H1 (cell line): ENCODE data around the gene SFN. TPM values are rescaled to one million over a fixed set of nuclear protein-coding genes. Genes with fewer than 3 reads are reported as not detected.

ENCODE experiments used
- EGR1 ChIP-seq: IDR thresholded peaks from 2 replicates; pipeline ENCODE4 v1.6.1; 2011; ENCODE audit warnings: low read depth, low read length, borderline replicate concordance
- KDM1A ChIP-seq: fragments of 200-600, 300-600 bp; sonication (generic); IDR thresholded peaks from 2 replicates; pipeline ENCODE4 v1.7.1; 2016; ENCODE audit warnings: mild to moderate bottlenecking, low read length, borderline replicate concordance
- NANOG ChIP-seq: IDR thresholded peaks from 2 replicates; pipeline ENCODE4 v1.6.1; 2011; ENCODE audit warnings: low read length, low read depth, mild to moderate bottlenecking, inconsistent platforms; ENCODE audit not compliant: insufficient read depth, poor library complexity, severe bottlenecking
- polyA plus RNA-seq, 7 experiments: library from polyadenylated mRNA; depleted of rRNA in 3 of 7; stranded (reverse) in 5 of 7; unstranded in 2 of 7; fragments of >200 nt in 5 of 7; fragments of 200-250 nt in 2 of 7; gene quantifications; 1 replicate in 5 of 7; 2 replicates in 1 of 7; 4 replicates in 1 of 7; pipeline versions ENCODE4 v1.2.1 to v1.2.3, GENCODE V29; 2011 to 2013; ENCODE audit warnings: missing spikeins in 2 of 7, mixed read lengths in 2 of 7
- total RNA-seq: library from RNA; stranded (reverse); fragmentation: NEBNext Ultra II Directional; extraction: Animal tissue kit (Norgen Biotek cat#: 25700); gene quantifications from 2 replicates; pipeline ENCODE4 v1.2.1, GENCODE V29; 2021
- TF ChIP-seq, protein P1 (sequence below), 3 experiments: IDR thresholded peaks; 1 replicate in 2 of 3; 2 replicates in 1 of 3; pipeline versions ENCODE4 v1.5.1 to v1.6.1; 2011; ENCODE audit warnings: low read length in 3 of 3, mild to moderate bottlenecking in 3 of 3, inconsistent platforms in 2 of 3, low read depth in 1 of 3, moderate library complexity in 1 of 3; ENCODE audit not compliant: insufficient read depth in 1 of 3; ENCODE audit errors: control extremely low read depth in 1 of 3

SFN gene
- total and polyA plus RNA-seq, 2 of the 8 experiments (the other 6 are each of a cell fraction or from before 2014, with no cell fraction given), result 3.3 to 3.9 TPM

DNA sequence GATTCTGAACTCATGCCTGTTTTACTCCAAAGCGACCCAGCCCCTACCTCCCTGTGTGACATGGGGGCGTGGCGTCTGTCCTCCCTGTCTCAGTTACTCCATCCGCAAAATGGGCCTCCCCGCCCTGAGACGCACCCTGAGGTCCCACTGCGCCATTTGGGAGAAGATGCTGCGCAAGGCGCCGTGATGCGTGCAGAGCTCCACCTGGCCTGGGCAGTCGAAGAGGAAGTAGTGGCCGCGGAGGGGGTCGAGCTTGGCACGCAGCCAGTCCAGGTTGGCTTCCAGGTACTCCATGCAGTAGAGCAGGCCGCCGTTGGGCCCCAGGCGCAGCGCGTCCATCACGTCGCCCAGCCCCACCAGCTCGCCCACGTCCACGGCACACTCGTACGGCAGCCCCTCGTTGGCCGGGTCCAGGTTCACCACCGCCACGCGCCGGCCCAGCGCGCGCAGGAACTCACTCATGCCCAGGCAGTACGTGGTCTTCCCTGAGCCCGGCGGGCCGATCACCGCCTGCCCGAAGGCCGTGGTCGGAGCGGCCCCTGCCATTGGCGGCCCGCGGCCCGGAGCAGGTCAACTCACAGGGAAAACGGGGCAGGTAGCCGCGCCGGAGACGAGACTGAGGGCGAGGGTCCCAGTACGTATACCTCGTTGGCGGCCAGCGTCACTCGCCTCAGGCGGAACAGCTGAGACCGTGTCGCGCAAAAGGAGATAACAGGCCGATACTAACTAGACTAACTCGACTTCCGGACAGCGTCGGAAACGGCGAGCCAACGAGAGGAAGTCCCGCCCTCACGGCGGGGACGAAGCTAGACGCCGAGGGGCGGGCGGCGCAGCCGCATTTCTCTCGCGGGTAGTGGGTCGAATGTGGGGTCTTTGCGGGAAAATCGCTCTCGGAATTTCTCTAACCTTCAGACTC is 26.9 kb downstream of the SFN start, which contains the start of gene GPN2 (continued):
- TF ChIP-seq EGR1 (no peak), KDM1A (peak; percentile 78; the same call in 1 of the 2 replicates), NANOG (no peak)
- TF ChIP-seq, protein P1, sequence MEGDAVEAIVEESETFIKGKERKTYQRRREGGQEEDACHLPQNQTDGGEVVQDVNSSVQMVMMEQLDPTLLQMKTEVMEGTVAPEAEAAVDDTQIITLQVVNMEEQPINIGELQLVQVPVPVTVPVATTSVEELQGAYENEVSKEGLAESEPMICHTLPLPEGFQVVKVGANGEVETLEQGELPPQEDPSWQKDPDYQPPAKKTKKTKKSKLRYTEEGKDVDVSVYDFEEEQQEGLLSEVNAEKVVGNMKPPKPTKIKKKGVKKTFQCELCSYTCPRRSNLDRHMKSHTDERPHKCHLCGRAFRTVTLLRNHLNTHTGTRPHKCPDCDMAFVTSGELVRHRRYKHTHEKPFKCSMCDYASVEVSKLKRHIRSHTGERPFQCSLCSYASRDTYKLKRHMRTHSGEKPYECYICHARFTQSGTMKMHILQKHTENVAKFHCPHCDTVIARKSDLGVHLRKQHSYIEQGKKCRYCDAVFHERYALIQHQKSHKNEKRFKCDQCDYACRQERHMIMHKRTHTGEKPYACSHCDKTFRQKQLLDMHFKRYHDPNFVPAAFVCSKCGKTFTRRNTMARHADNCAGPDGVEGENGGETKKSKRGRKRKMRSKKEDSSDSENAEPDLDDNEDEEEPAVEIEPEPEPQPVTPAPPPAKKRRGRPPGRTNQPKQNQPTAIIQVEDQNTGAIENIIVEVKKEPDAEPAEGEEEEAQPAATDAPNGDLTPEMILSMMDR (IDR thresholded peaks at IDR 0.05; ENCODE audit: control extremely low read depth in 1 of 3, insufficient read depth in 1 of 3, low read depth in 1 of 3, low read length in 3 of 3), result no peak
- TF ChIP-seq, all 59 proteins: peak for 18
